Naive thymus-derived CD4-positive, alpha-beta T cell (primary cell): ENCODE results near the gene PPP1R1B. TPM values are rescaled to one million over a fixed set of nuclear protein-coding genes. Genes with fewer than 3 reads are reported as not detected.

Source experiments
- ATAC-seq: fragments of 150-1000 bp; cut with Tn5 transposase; 2 replicates; pipeline ENCODE4 v1.10.0; 2021; ENCODE audit warnings: mild to moderate bottlenecking, moderate library complexity
- CTCF ChIA-PET: fragments of 350-600 bp; sonication (Branson Sonifier 250); formaldehyde crosslinking; loops from one replicate; lab custom pipeline; 2021; ENCODE audit warnings: antibody characterized with exemption; lab: Charles Lee
- POLR2A ChIA-PET: fragments of 350-600 bp; sonication (Branson Sonifier 250); formaldehyde crosslinking; loops from one replicate; lab custom pipeline; 2021; ENCODE audit warnings: antibody characterized with exemption, inconsistent platforms; lab: Charles Lee
- DNase-seq, 9 donors: peaks; one replicate each; pipeline versions ENCODE4 v3.0.0 to v3.0.0-alpha.2; 2020 to 2022; ENCODE audit warnings: mixed read lengths in 1 of 9
- H3K27ac ChIP-seq: one replicate; pipeline ENCODE4 v1.7.0; 2013; ENCODE audit warnings: mild to moderate bottlenecking, low read depth, low read length, moderate library complexity
- H3K27me3 ChIP-seq, 2 donors: one replicate each; pipeline ENCODE4 v1.7.0; 2013; ENCODE audit warnings: low read length in 2 of 2, mild to moderate bottlenecking in 2 of 2, moderate library complexity in 2 of 2; ENCODE audit not compliant: control insufficient read depth in 2 of 2, insufficient read depth in 2 of 2
- H3K36me3 ChIP-seq, 3 experiments: 1 replicate in 2 of 3; 2 replicates in 1 of 3; pipeline ENCODE4 v1.7.0; 2013; ENCODE audit warnings: low read length in 3 of 3, mild to moderate bottlenecking in 3 of 3, moderate library complexity in 1 of 3; ENCODE audit not compliant: insufficient read depth in 3 of 3, control insufficient read depth in 2 of 3
- H3K4me1 ChIP-seq, 2 donors: one replicate each; pipeline ENCODE4 v1.7.0; 2013; ENCODE audit warnings: low read length in 2 of 2, mild to moderate bottlenecking in 2 of 2, moderate library complexity in 1 of 2; ENCODE audit not compliant: control insufficient read depth in 2 of 2, insufficient read depth in 2 of 2
- H3K4me3 ChIP-seq: 2 replicates; pipeline ENCODE4 v1.7.0; 2013; ENCODE audit warnings: mild to moderate bottlenecking, low read length
- H3K9me3 ChIP-seq, 3 experiments: 1 replicate in 2 of 3; 2 replicates in 1 of 3; pipeline ENCODE4 v1.7.0; 2013; ENCODE audit warnings: low read length in 3 of 3; ENCODE audit not compliant: control insufficient read depth in 2 of 3
- H3K27ac Mint-ChIP-seq, 9 donors: one replicate each; pipeline ENCODE4 v1.8.0; 2020 to 2022; ENCODE audit warnings: mixed read lengths in 9 of 9, mild to moderate bottlenecking in 8 of 9, moderate library complexity in 5 of 9, inconsistent platforms in 2 of 9
- H3K27me3 Mint-ChIP-seq, 5 donors: one replicate each; pipeline ENCODE4 v1.8.0; 2021 to 2022; ENCODE audit warnings: mixed read lengths in 5 of 5, mild to moderate bottlenecking in 1 of 5
- H3K36me3 Mint-ChIP-seq, 5 donors: one replicate each; pipeline ENCODE4 v1.8.0; 2020 to 2022; ENCODE audit warnings: mixed read lengths in 5 of 5, mild to moderate bottlenecking in 3 of 5, inconsistent platforms in 1 of 5
- H3K4me1 Mint-ChIP-seq, 7 donors: one replicate each; pipeline ENCODE4 v1.8.0; 2020 to 2022; ENCODE audit warnings: mixed read lengths in 7 of 7, mild to moderate bottlenecking in 3 of 7, inconsistent platforms in 1 of 7
- H3K4me3 Mint-ChIP-seq, 10 donors: one replicate each; pipeline ENCODE4 v1.8.0; 2020 to 2022; ENCODE audit warnings: mild to moderate bottlenecking in 10 of 10, mixed read lengths in 10 of 10, moderate library complexity in 6 of 10, inconsistent platforms in 2 of 10
- H3K9me3 Mint-ChIP-seq, 11 donors: one replicate each; pipeline ENCODE4 v1.8.0; 2020 to 2022; ENCODE audit warnings: mixed read lengths in 11 of 11, mild to moderate bottlenecking in 4 of 11, inconsistent platforms in 1 of 11, moderate library complexity in 1 of 11
- intact Hi-C, 2 donors: fragments of 100-400 bp; cut with micrococcal nuclease; formaldehyde crosslinking; loops; one replicate each; pipeline ENCODE4 v1.15.1; 2023
- polyA plus RNA-seq, 2 donors: library from polyadenylated mRNA; unstranded; fragments of 300-500 nt; fragmentation: Illumina TruSeq; gene quantifications; one replicate each; pipeline ENCODE4 v1.2.3, GENCODE V29; 2021
- total RNA-seq, 6 experiments: library from RNA in 5 of 6; stranded (reverse) in 5 of 6; gene quantifications; 1 replicate in 5 of 6; 2 replicates in 1 of 6; pipeline ENCODE4 v1.2.3 and lab custom pipeline; 2021 to 2026

Gene PPP1R1B
- total and polyA plus RNA-seq, 7 experiments from 2014 or later: not detected

DNA sequence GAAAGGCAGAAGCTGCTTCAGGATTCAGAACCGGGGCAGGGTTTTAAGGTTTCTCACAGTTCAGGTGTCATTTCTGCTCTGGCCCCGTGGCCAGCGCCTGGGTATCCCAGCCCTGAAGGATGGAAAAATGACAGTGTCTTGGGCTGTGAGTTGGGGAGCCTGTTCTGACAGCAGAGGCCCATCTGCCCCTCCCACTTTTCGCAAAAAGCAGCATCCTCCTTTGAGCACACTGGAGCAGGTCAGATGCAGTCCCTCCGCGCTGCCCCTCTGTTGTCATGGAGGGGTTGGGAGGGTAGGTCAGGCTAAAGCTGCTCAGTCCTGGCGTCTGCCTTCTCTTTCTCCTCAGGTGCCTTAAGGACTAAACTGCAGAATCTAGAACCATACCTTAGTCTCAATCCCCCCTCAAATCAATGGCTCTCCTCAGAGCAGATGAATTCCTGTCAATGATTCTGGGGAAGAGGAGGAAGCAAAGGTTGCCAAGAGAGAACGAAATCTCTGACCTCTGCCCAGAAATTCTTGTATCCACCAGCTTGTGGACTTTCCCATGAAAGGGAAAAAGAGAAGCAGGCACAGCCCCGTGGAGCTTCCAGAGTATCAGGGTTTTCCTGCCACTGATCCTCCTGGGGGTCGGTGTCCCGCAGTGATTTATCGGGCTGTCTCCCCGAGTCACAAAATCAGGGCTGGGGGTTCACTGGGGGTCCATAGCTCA, 26.3 kb upstream of the PPP1R1B start:
- Mint-ChIP-seq H3K27ac (no peak overlapping the region), H3K27me3 (peaks cover 70 to 91% (median 77%) of the 10 kb centered on the region in 5 donors), H3K36me3 (peaks cover 0 to 5% (median 0%) of the 10 kb centered on the region in 5 donors), H3K4me3 (peak overlapping the region in 1 of 10 donors; percentile 62), H3K9me3 (peaks cover 0 to 3% (median 0%) of the 10 kb centered on the region in 11 donors), H3K4me1 (peaks cover 7 to 48% (median 36%) of the 10 kb centered on the region in 7 donors)
- no peaks in the 10 kb centered on the region for H3K9me3 ChIP-seq
- ChIA-PET POLR2A (no interaction called here), CTCF (interaction anchor here (0.7 to 0.8 kb wide), 2 partner anchors 262 to 357 kb away, joined by 3 to 4 read pairs; no protein-coding TSS in a partner anchor)
- no peak overlapping the region for H3K27ac ChIP-seq
- ATAC-seq: no peak
- H3K27me3 ChIP-seq: peaks cover 19 to 50% of the 10 kb centered on the region in 2 donors
- DNase-seq: no peak
- intact Hi-C loops: no loop called here
- no peak overlapping the region for H3K4me3 ChIP-seq
- H3K4me1 ChIP-seq: peaks cover 5 to 39% of the 10 kb centered on the region in 2 donors
- no peaks in the 10 kb centered on the region for H3K36me3 ChIP-seq

DNA sequence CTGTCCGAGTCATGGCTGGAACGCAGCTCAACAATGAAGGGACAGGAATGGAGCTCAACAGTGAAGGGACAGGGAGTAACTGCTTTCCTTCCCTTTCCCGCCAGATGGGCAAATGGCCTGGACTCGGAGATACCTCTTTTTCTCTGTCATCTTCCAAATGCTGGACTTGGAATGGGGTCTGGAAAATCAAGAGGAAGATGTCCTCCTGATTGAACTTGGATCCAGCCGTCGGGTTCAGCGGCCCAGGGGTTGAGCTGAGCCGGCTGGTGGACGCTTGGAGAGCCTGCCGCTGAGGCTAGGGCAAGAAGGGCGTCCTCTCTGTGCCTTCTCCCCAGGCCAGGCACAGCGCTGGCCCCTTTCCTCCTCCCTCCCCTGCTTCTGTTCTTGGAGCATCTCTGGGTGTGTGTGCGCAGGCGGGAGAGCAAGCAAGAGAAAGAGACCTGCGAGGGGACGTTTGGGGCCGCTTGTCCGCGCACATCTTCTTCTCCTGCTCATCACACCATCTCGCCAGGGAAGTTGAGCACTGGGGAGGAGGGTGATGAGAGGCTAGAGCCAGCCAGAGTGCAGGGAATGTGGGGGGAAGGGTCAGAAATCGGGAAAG, 25.7 kb upstream of the PPP1R1B start:
- Histone ChIP-seq H3K27ac (no peak overlapping the region), H3K27me3 (peaks cover 24 to 56% of the 10 kb centered on the region in 2 donors), H3K4me1 (peaks cover 11 to 45% of the 10 kb centered on the region in 2 donors), H3K9me3 (no peaks in the 10 kb centered on the region), H3K4me3 (no peak overlapping the region), H3K36me3 (no peaks in the 10 kb centered on the region)
- ChIA-PET POLR2A (no interaction called here), CTCF (interaction anchor here (0.8 kb wide), 1 partner anchor 356 kb away, joined by 4 read pairs; no protein-coding TSS in a partner anchor)
- no peak for DNase-seq
- H3K27me3 Mint-ChIP-seq: peaks cover 63 to 89% (median 72%) of the 10 kb centered on the region in 5 donors
- ATAC-seq: no peak
- H3K4me3 Mint-ChIP-seq: no peak overlapping the region
- H3K27ac Mint-ChIP-seq: no peak overlapping the region
- H3K36me3 Mint-ChIP-seq: peaks cover 0 to under 1% (median 0%) of the 10 kb centered on the region in 5 donors
- peaks cover 0 to 2% (median 0%) of the 10 kb centered on the region in 11 donors for H3K9me3 Mint-ChIP-seq
- intact Hi-C loops: no loop called here
- H3K4me1 Mint-ChIP-seq: peaks cover 2 to 51% (median 34%) of the 10 kb centered on the region in 7 donors

DNA sequence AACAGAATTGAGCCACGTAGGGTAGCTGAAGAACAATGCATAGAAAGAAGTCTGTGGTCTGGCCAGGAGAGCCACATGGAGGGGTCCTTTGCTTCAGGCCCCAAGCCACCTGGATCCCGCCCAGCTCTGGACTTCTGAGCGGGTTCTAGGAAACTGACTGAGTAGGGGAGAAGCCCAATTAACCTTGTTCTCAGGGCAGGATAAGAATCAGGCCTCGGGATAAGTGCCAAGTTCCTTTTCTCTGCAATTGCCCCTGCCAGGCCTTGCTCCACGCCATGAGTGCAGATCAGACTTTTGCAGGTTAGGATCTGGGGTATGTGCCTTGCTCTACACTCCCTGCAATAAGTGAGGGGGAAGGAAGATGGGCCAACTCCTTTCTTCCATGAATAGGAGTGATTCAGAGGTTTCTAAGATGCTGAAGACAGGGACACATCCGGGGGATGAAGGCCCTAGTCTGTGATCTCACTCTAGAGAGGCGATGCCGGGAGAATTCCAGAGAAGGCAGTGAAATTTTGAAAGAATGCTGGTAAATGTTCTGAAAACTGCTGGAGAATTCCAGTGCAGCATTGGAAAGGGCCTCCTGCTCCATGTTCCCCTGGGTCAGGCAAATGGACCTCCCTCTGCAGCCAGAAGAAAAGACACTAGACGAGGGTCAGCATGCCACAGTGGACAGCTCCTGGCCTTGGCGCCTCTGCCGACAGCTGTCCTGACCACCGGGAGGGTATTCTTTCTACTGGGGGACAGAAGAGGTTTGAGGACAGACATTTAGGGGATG, 24.8 kb upstream of the PPP1R1B start:
- ATAC-seq: no peak
- H3K4me3 ChIP-seq: no peak overlapping the region
- DNase-seq: no peak
- no peaks in the 10 kb centered on the region for H3K9me3 ChIP-seq
- no peaks in the 10 kb centered on the region for H3K9me3 Mint-ChIP-seq
- peaks cover 57 to 86% (median 67%) of the 10 kb centered on the region in 5 donors for H3K27me3 Mint-ChIP-seq
- no peak overlapping the region for H3K27ac ChIP-seq
- no peak overlapping the region for H3K4me3 Mint-ChIP-seq
- no peak overlapping the region for H3K27ac Mint-ChIP-seq
- peaks cover 24 to 59% of the 10 kb centered on the region in 2 donors for H3K27me3 ChIP-seq
- no peaks in the 10 kb centered on the region for H3K36me3 ChIP-seq
- peaks cover 0 to 48% (median 30%) of the 10 kb centered on the region in 7 donors for H3K4me1 Mint-ChIP-seq
- CTCF ChIA-PET: no interaction called here
- H3K4me1 ChIP-seq: peaks cover 14 to 54% of the 10 kb centered on the region in 2 donors
- no peaks in the 10 kb centered on the region for H3K36me3 Mint-ChIP-seq
- intact Hi-C loops: no loop called here
- POLR2A ChIA-PET: interaction anchor here (0.6 kb wide), 1 partner anchor 602 kb away, joined by 3 read pairs; no protein-coding TSS in a partner anchor

DNA sequence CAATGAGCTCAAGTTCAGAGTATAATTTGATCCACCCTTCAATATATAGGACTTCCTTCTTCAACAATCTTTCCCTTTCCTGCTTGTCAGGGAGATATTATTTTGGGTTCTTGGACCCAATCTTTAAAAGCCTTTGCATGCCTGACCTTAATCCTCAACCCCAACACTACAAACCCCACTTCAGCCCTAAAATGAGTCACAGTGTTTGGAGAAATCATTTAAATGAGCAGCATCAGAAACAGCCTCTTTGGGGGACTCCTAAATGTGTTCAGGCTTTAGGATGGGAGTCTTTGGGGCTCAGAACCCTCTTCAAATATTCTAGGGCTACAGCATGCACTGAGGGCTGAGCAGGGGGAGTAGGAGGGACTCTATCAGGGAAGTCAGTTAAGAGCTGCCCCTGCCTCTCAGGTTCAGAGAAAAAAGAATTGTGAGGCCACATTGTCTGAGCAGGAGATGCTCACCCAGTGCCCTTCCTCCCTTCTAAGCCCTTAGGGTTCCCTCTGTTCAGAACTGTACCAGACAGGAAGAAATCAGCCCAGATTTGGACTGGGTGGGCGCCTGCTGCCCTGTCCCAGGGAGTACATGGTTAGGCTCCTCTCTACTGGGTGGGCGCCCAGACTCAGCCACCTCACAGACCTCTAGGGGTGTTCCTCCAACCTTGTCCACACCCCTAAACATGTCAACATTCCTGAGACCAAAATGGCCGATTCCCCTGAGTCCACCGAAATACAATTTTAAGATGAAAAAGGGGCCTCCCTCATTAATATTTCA, 24.0 kb upstream of the PPP1R1B start:
- POLR2A ChIA-PET: interaction anchor here (0.6 kb wide), 1 partner anchor 601 kb away, joined by 3 read pairs; no protein-coding TSS in a partner anchor

DNA sequence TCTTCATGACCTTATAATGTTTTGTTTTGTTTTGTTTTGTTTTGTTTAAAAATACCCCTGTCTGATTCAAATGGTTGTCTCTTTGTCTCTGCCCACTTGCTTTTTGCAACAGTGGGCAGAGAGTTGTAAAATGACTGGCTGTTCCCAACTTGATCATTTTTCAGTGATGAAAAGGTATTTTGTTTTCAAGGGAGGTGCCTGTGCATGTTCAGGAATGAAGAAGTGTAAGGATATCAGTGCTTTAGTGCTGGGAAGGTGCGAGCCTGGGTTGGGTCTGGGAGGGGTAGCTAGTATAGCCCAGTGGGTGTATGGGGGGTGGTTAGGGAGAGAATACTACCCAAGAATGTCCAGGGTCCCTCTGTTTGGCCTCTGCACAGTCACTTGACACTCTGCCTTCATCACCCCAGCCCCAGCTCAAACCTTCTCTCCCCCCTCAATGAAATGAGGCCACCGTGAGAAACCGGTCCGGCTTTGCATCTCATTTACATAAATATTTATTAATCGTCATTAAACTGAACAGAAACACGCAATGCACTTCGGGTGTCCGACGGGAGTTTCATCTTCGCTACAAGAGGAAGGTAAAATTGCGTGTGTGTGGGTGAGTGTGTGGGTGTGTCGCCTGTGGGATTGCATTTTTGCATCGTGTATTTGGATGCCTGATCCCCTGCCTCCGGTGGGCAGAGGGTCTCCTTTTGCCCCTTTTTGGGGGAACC, 23.3 kb upstream of the PPP1R1B start:
- CTCF ChIA-PET: no interaction called here
- H3K4me3 ChIP-seq: no peak overlapping the region
- no peaks in the 10 kb centered on the region for H3K36me3 ChIP-seq
- intact Hi-C loops: no loop called here
- H3K9me3 ChIP-seq: no peaks in the 10 kb centered on the region
- ATAC-seq: no peak
- Mint-ChIP-seq H3K4me3 (peak overlapping the region in 7 of 10 donors; percentile 7 to 57 (median 38)), H3K27ac (no peak overlapping the region), H3K36me3 (no peaks in the 10 kb centered on the region), H3K9me3 (no peaks in the 10 kb centered on the region), H3K4me1 (peaks cover 0 to 35% (median 24%) of the 10 kb centered on the region in 7 donors), H3K27me3 (peaks cover 45 to 85% (median 55%) of the 10 kb centered on the region in 5 donors)
- H3K4me1 ChIP-seq: peaks cover 14 to 53% of the 10 kb centered on the region in 2 donors
- POLR2A ChIA-PET: no interaction called here
- H3K27me3 ChIP-seq: peaks cover 24 to 60% of the 10 kb centered on the region in 2 donors
- H3K27ac ChIP-seq: no peak overlapping the region
- no peak for DNase-seq

More for the DNA sequence above, 24.0 kb upstream of the PPP1R1B start:
- Histone ChIP-seq H3K27me3 (peaks cover 24 to 64% of the 10 kb centered on the region in 2 donors), H3K4me3 (no peak overlapping the region), H3K9me3 (no peaks in the 10 kb centered on the region), H3K4me1 (peaks cover 14 to 60% of the 10 kb centered on the region in 2 donors), H3K36me3 (no peaks in the 10 kb centered on the region), H3K27ac (no peak overlapping the region)
- ATAC-seq (no peak), DNase-seq (no peak)
- Mint-ChIP-seq H3K4me1 (peaks cover 0 to 41% (median 28%) of the 10 kb centered on the region in 7 donors), H3K9me3 (no peaks in the 10 kb centered on the region), H3K27me3 (peaks cover 49 to 87% (median 61%) of the 10 kb centered on the region in 5 donors), H3K27ac (no peak overlapping the region), H3K36me3 (no peaks in the 10 kb centered on the region), H3K4me3 (peak overlapping the region in 2 of 10 donors; percentile 39 to 57)
- CTCF ChIA-PET: no interaction called here
- intact Hi-C loops: no loop called here
